Measurements from ENCODE around the gene ADTRP. TPM values are rescaled to one million over a fixed set of nuclear protein-coding genes. Genes with fewer than 3 reads are reported as not detected.
A peak's percentile ranks its signal among the peaks of the same experiment; 100 is the strongest.

Gene ADTRP
- total and polyA plus RNA-seq, 8 donors, result 0.65 to 11.4 (median 1.4) TPM

GRCh38 chr6:11775791-11776409 is 2.7 kb downstream of the ADTRP start:
- H3K4me1 ChIP-seq, result peaks cover 0 to 21% of the 10 kb centered on the region in 2 donors
- TF ChIP-seq CTCF (IDR thresholded peaks at IDR 0.05), result no peak
- no peaks in the 10 kb centered on the region for H3K9me3 ChIP-seq
- no peak overlapping the region for H3K4me3 ChIP-seq
- ATAC-seq, result no peak
- no peaks in the 10 kb centered on the region for H3K36me3 ChIP-seq
- H3K27me3 ChIP-seq, result no peaks in the 10 kb centered on the region
- H3K27ac ChIP-seq, result no peak overlapping the region
- DNase-seq, result no peak
- intact Hi-C loops (cut with DNase I), result no loop called here

DNA sequence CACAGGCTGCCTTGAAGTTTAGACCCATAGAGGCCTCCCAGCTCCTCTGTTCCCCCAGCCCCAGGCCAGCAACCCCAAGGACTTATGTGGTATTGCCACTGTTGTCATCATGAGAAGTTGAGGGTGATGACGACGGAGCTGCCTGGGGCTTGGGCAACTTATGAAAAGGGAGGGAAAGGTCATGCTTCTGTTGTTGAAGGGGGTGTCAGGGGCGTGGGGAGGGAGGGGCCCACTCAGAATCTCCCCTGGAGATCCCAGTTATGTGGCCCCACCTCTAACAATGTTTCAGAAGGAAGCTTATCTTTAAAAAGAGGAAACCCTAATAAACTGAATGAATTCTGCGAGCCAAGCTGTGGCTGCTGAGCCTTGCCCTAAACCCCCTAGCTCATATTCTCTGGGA is 4.2 kb downstream of the ADTRP start:
- no peak overlapping the region for H3K4me3 ChIP-seq
- H3K4me1 ChIP-seq, result peaks cover 6 to 31% of the 10 kb centered on the region in 2 donors
- H3K27me3 ChIP-seq, result no peaks in the 10 kb centered on the region
- no peak for DNase-seq
- ATAC-seq, result no peak
- H3K36me3 ChIP-seq, result no peaks in the 10 kb centered on the region
- H3K27ac ChIP-seq, result no peak overlapping the region
- TF ChIP-seq CTCF (IDR thresholded peaks at IDR 0.05), result no peak
- intact Hi-C loops (cut with DNase I), result no loop called here
- no peaks in the 10 kb centered on the region for H3K9me3 ChIP-seq

DNA sequence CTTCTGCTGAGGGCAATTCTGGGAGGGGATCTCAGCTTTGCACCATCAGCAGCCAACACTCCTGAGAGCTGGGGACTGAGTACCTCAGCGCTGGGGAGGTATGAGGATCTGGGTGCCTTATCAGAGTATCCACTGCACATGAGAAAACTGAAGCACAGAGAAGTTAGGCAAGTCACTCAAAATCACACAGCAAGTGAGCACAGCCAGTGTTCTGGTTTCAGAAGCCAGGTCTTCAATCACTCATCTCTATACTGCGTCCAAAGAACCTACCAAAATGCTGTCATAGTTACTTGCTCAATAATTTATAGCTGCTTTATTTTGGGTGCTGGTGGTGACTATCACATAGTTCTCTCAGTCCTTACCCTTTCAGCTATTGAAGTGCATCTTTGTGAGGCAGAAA is 5.0 kb downstream of the ADTRP start:
- DNase-seq, result no peak
- Histone ChIP-seq H3K4me3 (no peak overlapping the region), H3K36me3 (no peaks in the 10 kb centered on the region)

DNA sequence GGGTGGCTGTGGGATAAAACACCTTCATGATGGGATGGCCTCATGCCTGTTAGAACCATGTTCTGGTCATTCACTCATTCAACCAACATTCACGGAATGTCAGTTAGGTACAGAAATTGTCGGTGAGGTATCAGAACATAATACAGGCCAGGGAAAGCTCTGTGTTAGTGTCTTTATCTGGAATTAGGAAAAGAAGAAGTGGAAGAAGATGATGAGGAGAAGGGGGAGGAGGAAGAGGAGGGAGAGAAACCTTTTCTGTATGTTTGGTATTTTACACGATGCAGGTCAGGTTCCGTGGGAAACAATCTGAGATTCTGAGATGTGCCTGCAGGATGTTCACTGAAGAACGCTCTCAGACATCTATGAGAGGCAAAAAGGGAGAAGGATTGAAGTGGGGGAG is 5.6 kb downstream of the ADTRP start:
- Histone ChIP-seq H3K9me3 (no peaks in the 10 kb centered on the region), H3K4me3 (no peak overlapping the region), H3K36me3 (no peaks in the 10 kb centered on the region), H3K4me1 (peaks cover 6 to 23% of the 10 kb centered on the region in 2 donors), H3K27ac (no peak overlapping the region), H3K27me3 (no peaks in the 10 kb centered on the region)
- intact Hi-C loops (cut with DNase I), result no loop called here
- DNase-seq (no peak), ATAC-seq (no peak)
- no peak for TF ChIP-seq CTCF (IDR thresholded peaks at IDR 0.05)

More for the DNA sequence above, 5.0 kb downstream of the ADTRP start:
- H3K9me3 ChIP-seq, result no peaks in the 10 kb centered on the region
- H3K27me3 ChIP-seq, result no peaks in the 10 kb centered on the region
- intact Hi-C loops (cut with DNase I), result no loop called here
- TF ChIP-seq CTCF (IDR thresholded peaks at IDR 0.05), result no peak
- H3K4me1 ChIP-seq, result peaks cover 6 to 23% of the 10 kb centered on the region in 2 donors
- no peak overlapping the region for H3K27ac ChIP-seq
- ATAC-seq, result no peak

GRCh38 chr6:11772109-11772825 is 6.3 kb downstream of the ADTRP start:
- Histone ChIP-seq H3K4me3 (no peak overlapping the region), H3K27me3 (no peaks in the 10 kb centered on the region), H3K36me3 (no peaks in the 10 kb centered on the region), H3K27ac (no peak overlapping the region), H3K9me3 (no peaks in the 10 kb centered on the region), H3K4me1 (peaks cover 6 to 23% of the 10 kb centered on the region in 2 donors)
- DNase-seq (no peak), ATAC-seq (peak; percentile 37)
- intact Hi-C loops (cut with DNase I), result no loop called here
- no peak for TF ChIP-seq CTCF (IDR thresholded peaks at IDR 0.05)
